Activated naive CD8-positive, alpha-beta T cell treated with anti-CD3 and anti-CD28 coated beads, Interleukin-2, amount 50 U/mL, for 24 hours (primary cell): ENCODE results near the gene POPDC2.
A peak's percentile ranks its signal among the peaks of the same experiment; 100 is the strongest.

ENCODE experiments used
- ATAC-seq: fragments of 150-1000 bp; cut with Tn5 transposase; one replicate; pipeline ENCODE4 v1.10.0; 2021
- DNase-seq: peaks from one replicate; pipeline ENCODE4 v3.0.0; 2021
- H3K27ac Mint-ChIP-seq: one replicate; pipeline ENCODE4 v1.8.0; 2021; ENCODE audit warnings: mild to moderate bottlenecking, mixed read lengths
- H3K27me3 Mint-ChIP-seq: one replicate; pipeline ENCODE4 v1.8.0; 2021; ENCODE audit warnings: mixed read lengths
- H3K36me3 Mint-ChIP-seq: one replicate; pipeline ENCODE4 v1.8.0; 2021; ENCODE audit warnings: low read depth, mixed read lengths
- H3K4me1 Mint-ChIP-seq: one replicate; pipeline ENCODE4 v1.8.0; 2021; ENCODE audit warnings: mixed read lengths
- H3K4me3 Mint-ChIP-seq: one replicate; pipeline ENCODE4 v1.8.0; 2021; ENCODE audit warnings: mild to moderate bottlenecking, moderate library complexity, mixed read lengths
- H3K9me3 Mint-ChIP-seq: one replicate; pipeline ENCODE4 v1.8.0; 2021; ENCODE audit warnings: mixed read lengths

The POPDC2 gene

GRCh38 chr3:119677641-119677934 is 17.2 kb upstream of the POPDC2 start:
- Mint-ChIP-seq H3K4me3 (peak overlapping the region; percentile 99), H3K4me1 (peaks cover 35% of the 10 kb centered on the region), H3K36me3 (peaks cover 18% of the 10 kb centered on the region), H3K27me3 (peaks cover 3% of the 10 kb centered on the region), H3K27ac (peak overlapping the region; percentile 99), H3K9me3 (peaks cover 3% of the 10 kb centered on the region)
- no peak for ATAC-seq
- no peak for DNase-seq

- peak; percentile 94 for DNase-seq
- peaks cover 3% of the 10 kb centered on the region for H3K9me3 Mint-ChIP-seq
- peak; percentile 91 for ATAC-seq
- peak within 1 kb of the TSS; percentile 99 for H3K4me3 Mint-ChIP-seq
- H3K27me3 Mint-ChIP-seq, result peaks cover 3% of the 10 kb centered on the region
- H3K36me3 Mint-ChIP-seq, result peaks cover 18% of the 10 kb centered on the region
- peak within 1 kb of the TSS; percentile 99 for H3K27ac Mint-ChIP-seq
- peaks cover 37% of the 10 kb centered on the region for H3K4me1 Mint-ChIP-seq
Measured at GRCh38 chr3:119676771-119677640, 16.6 kb upstream of the POPDC2 start, which contains the start of gene COX17. Gene COX17 (minus strand): TSS chr3:119677406. CDS start chr3:119677310, 96 bp downstream.

- peaks cover 3% of the 10 kb centered on the region for H3K9me3 Mint-ChIP-seq
- ATAC-seq (no peak), DNase-seq (no peak)
- peaks cover 3% of the 10 kb centered on the region for H3K27me3 Mint-ChIP-seq
- peaks cover 23% of the 10 kb centered on the region for H3K36me3 Mint-ChIP-seq
- H3K27ac Mint-ChIP-seq, result peak overlapping the region; percentile 95
- H3K4me3 Mint-ChIP-seq, result peak overlapping the region; percentile 99
- peaks cover 37% of the 10 kb centered on the region for H3K4me1 Mint-ChIP-seq
Measured at GRCh38 chr3:119676020-119676419, 15.6 kb upstream of the POPDC2 start.

GRCh38 chr3:119675188-119675874 is 14.9 kb upstream of the POPDC2 start:
- DNase-seq (no peak), ATAC-seq (no peak)
- peaks cover 27% of the 10 kb centered on the region for H3K36me3 Mint-ChIP-seq
- H3K27me3 Mint-ChIP-seq, result peaks cover 3% of the 10 kb centered on the region
- H3K4me3 Mint-ChIP-seq, result peak overlapping the region; percentile 99
- H3K9me3 Mint-ChIP-seq, result peaks cover 3% of the 10 kb centered on the region
- peak overlapping the region; percentile 95 for H3K27ac Mint-ChIP-seq
- peaks cover 42% of the 10 kb centered on the region for H3K4me1 Mint-ChIP-seq

GRCh38 chr3:119673875-119674274 is 13.5 kb upstream of the POPDC2 start:
- no peak for DNase-seq
- no peak overlapping the region for H3K27ac Mint-ChIP-seq

GRCh38 chr3:119672776-119673175 is 12.4 kb upstream of the POPDC2 start:
- peaks cover 46% of the 10 kb centered on the region for H3K4me1 Mint-ChIP-seq
- peaks cover 41% of the 10 kb centered on the region for H3K36me3 Mint-ChIP-seq
- H3K27ac Mint-ChIP-seq, result peak overlapping the region; percentile 59

More at GRCh38 chr3:119673875-119674274, 13.5 kb upstream of the POPDC2 start:
- peaks cover 39% of the 10 kb centered on the region for H3K36me3 Mint-ChIP-seq
- ATAC-seq, result no peak
- H3K4me1 Mint-ChIP-seq, result peaks cover 48% of the 10 kb centered on the region
- H3K4me3 Mint-ChIP-seq, result no peak overlapping the region
- peaks cover 3% of the 10 kb centered on the region for H3K9me3 Mint-ChIP-seq
- H3K27me3 Mint-ChIP-seq, result peaks cover 3% of the 10 kb centered on the region

GRCh38 chr3:119669906-119670570 is 9.6 kb upstream of the POPDC2 start:
- Mint-ChIP-seq H3K4me3 (no peak overlapping the region), H3K27ac (peak overlapping the region; percentile 57), H3K27me3 (no peaks in the 10 kb centered on the region), H3K9me3 (no peaks in the 10 kb centered on the region), H3K36me3 (peaks cover 35% of the 10 kb centered on the region), H3K4me1 (peaks cover 23% of the 10 kb centered on the region)
- no peak for DNase-seq
- no peak for ATAC-seq

More at GRCh38 chr3:119672776-119673175, 12.4 kb upstream of the POPDC2 start:
- peaks cover 3% of the 10 kb centered on the region for H3K27me3 Mint-ChIP-seq
- peaks cover 3% of the 10 kb centered on the region for H3K9me3 Mint-ChIP-seq
- ATAC-seq (no peak), DNase-seq (no peak)
- H3K4me3 Mint-ChIP-seq, result no peak overlapping the region

GRCh38 chr3:119665954-119666559 is 5.7 kb upstream of the POPDC2 start:
- Mint-ChIP-seq H3K4me1 (peaks cover 19% of the 10 kb centered on the region), H3K4me3 (no peak overlapping the region), H3K9me3 (no peaks in the 10 kb centered on the region), H3K27ac (no peak overlapping the region), H3K36me3 (peaks cover 21% of the 10 kb centered on the region), H3K27me3 (no peaks in the 10 kb centered on the region)
- ATAC-seq (no peak), DNase-seq (no peak)

- H3K27me3 Mint-ChIP-seq, result no peaks in the 10 kb centered on the region
- ATAC-seq (peak; percentile 15), DNase-seq (no peak)
- no peak overlapping the region for H3K27ac Mint-ChIP-seq
- H3K9me3 Mint-ChIP-seq, result no peaks in the 10 kb centered on the region
- peaks cover 12% of the 10 kb centered on the region for H3K36me3 Mint-ChIP-seq
- peaks cover 11% of the 10 kb centered on the region for H3K4me1 Mint-ChIP-seq
- no peak overlapping the region for H3K4me3 Mint-ChIP-seq
Measured at GRCh38 chr3:119664850-119665379, 4.5 kb upstream of the POPDC2 start.

GRCh38 chr3:119664370-119664769 is 4.0 kb upstream of the POPDC2 start:
- H3K4me3 Mint-ChIP-seq, result no peak overlapping the region
- DNase-seq (no peak), ATAC-seq (no peak)
- no peaks in the 10 kb centered on the region for H3K27me3 Mint-ChIP-seq
- no peaks in the 10 kb centered on the region for H3K9me3 Mint-ChIP-seq
- H3K27ac Mint-ChIP-seq, result peak overlapping the region; percentile 9
- H3K36me3 Mint-ChIP-seq, result peaks cover 9% of the 10 kb centered on the region
- peaks cover 9% of the 10 kb centered on the region for H3K4me1 Mint-ChIP-seq

GRCh38 chr3:119663885-119664284 is 3.5 kb upstream of the POPDC2 start:
- Mint-ChIP-seq H3K9me3 (no peaks in the 10 kb centered on the region), H3K27ac (peak overlapping the region; percentile 9), H3K4me1 (peaks cover 9% of the 10 kb centered on the region)

GRCh38 chr3:119662604-119663373 is 2.4 kb upstream of the POPDC2 start:
- Mint-ChIP-seq H3K9me3 (no peaks in the 10 kb centered on the region), H3K4me1 (peaks cover 9% of the 10 kb centered on the region), H3K36me3 (peaks cover 3% of the 10 kb centered on the region), H3K4me3 (no peak overlapping the region), H3K27ac (no peak overlapping the region), H3K27me3 (no peaks in the 10 kb centered on the region)
- ATAC-seq, result no peak
- DNase-seq, result no peak

More at GRCh38 chr3:119663885-119664284, 3.5 kb upstream of the POPDC2 start:
- H3K4me3 Mint-ChIP-seq, result no peak overlapping the region
- DNase-seq, result no peak
- H3K27me3 Mint-ChIP-seq, result no peaks in the 10 kb centered on the region
- ATAC-seq, result no peak
- H3K36me3 Mint-ChIP-seq, result peaks cover 4% of the 10 kb centered on the region

- Mint-ChIP-seq H3K36me3 (no peaks in the 10 kb centered on the region), H3K9me3 (no peaks in the 10 kb centered on the region), H3K4me3 (no peak overlapping the region), H3K4me1 (peaks cover 7% of the 10 kb centered on the region), H3K27ac (no peak overlapping the region), H3K27me3 (no peaks in the 10 kb centered on the region)
- ATAC-seq (no peak), DNase-seq (no peak)
Measured at GRCh38 chr3:119659606-119660291, 640 bp downstream of the POPDC2 start.
